ENCODE data around the gene CLCN4. TPM values are rescaled to one million over a fixed set of nuclear protein-coding genes. Genes with fewer than 3 reads are reported as not detected.

The CLCN4 gene
- 1.8 and 2.2 TPM in 2 replicates for total RNA-seq

DNA sequence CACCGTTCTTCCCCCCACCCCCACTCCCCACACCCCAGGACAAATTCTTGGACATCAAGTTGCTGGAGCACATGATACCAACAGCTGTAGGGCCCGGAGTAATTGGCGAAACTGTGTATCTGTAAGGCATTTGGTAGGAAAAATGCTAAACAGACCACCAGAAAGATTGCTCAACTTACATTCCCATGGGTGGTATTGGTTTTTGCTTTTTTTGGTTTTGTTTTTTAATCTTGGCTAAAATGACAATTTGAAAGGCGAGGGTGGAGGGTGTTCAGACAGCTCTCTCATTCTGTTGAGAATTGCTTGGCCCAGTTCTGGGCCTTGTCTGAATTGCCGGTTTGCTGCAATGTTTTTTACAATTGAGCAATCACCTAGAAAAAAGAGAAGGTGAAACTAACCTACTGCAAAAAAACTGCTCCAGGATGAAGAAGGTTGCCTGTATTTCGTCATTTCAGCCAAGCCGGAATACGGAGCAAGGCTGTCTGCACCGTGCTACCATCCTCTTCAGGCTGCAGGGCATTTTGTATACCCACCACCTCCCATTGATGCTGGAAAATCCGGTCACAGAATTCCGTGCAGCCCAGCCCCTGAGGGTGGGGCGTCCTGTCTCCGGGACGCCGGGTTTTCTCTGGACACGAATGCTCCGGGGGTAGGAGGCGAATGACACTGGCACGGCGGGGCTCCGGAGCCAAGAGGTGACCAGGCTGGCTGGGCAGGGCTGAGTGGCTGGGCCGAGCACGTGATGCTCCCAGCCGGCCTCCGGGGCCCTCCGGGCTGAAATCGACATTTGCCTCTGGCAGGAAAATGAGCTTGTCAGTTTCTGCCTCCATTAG is at the start of gene CLCN4:
TSS of gene CLCN4 (plus strand) at position 777 of the 833 bp plus-strand sequence. CDS start 28,058 bp downstream, outside the sequence.

Other genes with a start within 250 kb of the CLCN4 start
- not detected in 2 replicates for gene CLDN34, start 189.6 kb upstream of the CLCN4 start, total RNA-seq